IMR-90 (cell line): ENCODE measurements around the gene GALNT6. TPM values are rescaled to one million over a fixed set of nuclear protein-coding genes. Genes with fewer than 3 reads are reported as not detected.
A peak's percentile ranks its signal among the peaks of the same experiment; 100 is the strongest.

ENCODE experiments used
- ATAC-seq: fragments of 200-7000 bp; cut with Tn5 transposase; 2 replicates; pipeline ENCODE4 v1.9.1; 2020; ENCODE audit warnings: low read depth, mild to moderate bottlenecking, moderate library complexity
- BruUV-seq: library from RNA; stranded (reverse); fragments of 400-500 nt; replicated peaks from 2 replicates; lab custom pipeline; 2021; lab: Mats Ljungman, UMichigan
- CTCF ChIA-PET: fragments of 300-600 bp; formaldehyde crosslinking; extraction: SDS; loops from one replicate; lab custom pipeline; 2021; ENCODE audit warnings: antibody characterized with exemption; lab: Yijun Ruan, JAX
- POLR2A ChIA-PET: fragments of 300-600 bp; sonication (Branson Sonifier 250); formaldehyde crosslinking; loops from one replicate; lab custom pipeline; 2022; ENCODE audit warnings: antibody characterized with exemption; ENCODE audit not compliant: unreplicated experiment; lab: Charles Lee
- DNase-seq: peaks from one replicate; pipeline ENCODE4 v3.0.0; 2013
- H2AFZ ChIP-seq: replicated peaks from 2 replicates; pipeline ENCODE3; 2013; ENCODE audit warnings: low read length, mild to moderate bottlenecking; ENCODE audit not compliant: poor library complexity
- H2AK5ac ChIP-seq: 2 replicates; pipeline ENCODE4 v1.6.1; 2013; ENCODE audit warnings: low read depth, low read length, inconsistent platforms
- H2AK9ac ChIP-seq: replicated peaks from 2 replicates; pipeline ENCODE3; 2013; ENCODE audit warnings: mild to moderate bottlenecking, low read depth, low read length, moderate library complexity; ENCODE audit not compliant: poor library complexity
- H2BK120ac ChIP-seq: 2 replicates; pipeline ENCODE4 v1.6.1; 2013; ENCODE audit warnings: low read depth, low read length, inconsistent platforms
- H2BK15ac ChIP-seq: 3 replicates; pipeline ENCODE4 v1.6.1; 2013; ENCODE audit warnings: low read depth, low read length, inconsistent platforms
- H2BK20ac ChIP-seq: 2 replicates; pipeline ENCODE4 v1.6.1; 2013; ENCODE audit warnings: low read depth, mild to moderate bottlenecking, inconsistent platforms, low read length, moderate library complexity
- H2BK5ac ChIP-seq: 2 replicates; pipeline ENCODE4 v1.6.1; 2013; ENCODE audit warnings: mild to moderate bottlenecking, low read depth, low read length, inconsistent platforms; ENCODE audit not compliant: poor library complexity, severe bottlenecking
- H3K14ac ChIP-seq: replicated peaks from 2 replicates; pipeline ENCODE4 v1.6.1; 2013; ENCODE audit warnings: low read depth, low read length, inconsistent platforms
- H3K18ac ChIP-seq: 2 replicates; pipeline ENCODE4 v1.6.1; 2013; ENCODE audit warnings: low read depth, low read length, control low read depth
- H3K23ac ChIP-seq: 2 replicates; pipeline ENCODE4 v1.6.1; 2013; ENCODE audit warnings: low read depth, low read length, inconsistent platforms
- H3K27ac ChIP-seq: 2 replicates; pipeline ENCODE4 v1.5.1; 2013; ENCODE audit warnings: mild to moderate bottlenecking, control low read depth, low read length; ENCODE audit not compliant: insufficient read depth
- H3K27me3 ChIP-seq: 2 replicates; pipeline ENCODE4 v1.6.1; 2013; ENCODE audit warnings: low read length; ENCODE audit not compliant: control insufficient read depth, insufficient read depth
- H3K36me3 ChIP-seq: 2 replicates; pipeline ENCODE4 v1.6.1; 2013; ENCODE audit warnings: low read length, mixed read lengths; ENCODE audit not compliant: control insufficient read depth, insufficient read depth
- H3K4ac ChIP-seq: 2 replicates; pipeline ENCODE4 v1.6.1; 2013; ENCODE audit warnings: low read depth, low read length, inconsistent platforms
- H3K4me1 ChIP-seq: 2 replicates; pipeline ENCODE4 v1.6.1; 2013; ENCODE audit warnings: low read length, mixed read lengths; ENCODE audit not compliant: control insufficient read depth, insufficient read depth
- H3K4me2 ChIP-seq: 2 replicates; pipeline ENCODE4 v1.6.1; 2013; ENCODE audit warnings: low read depth, mild to moderate bottlenecking, control low read depth, low read length, moderate library complexity
- H3K4me3 ChIP-seq: 2 replicates; pipeline ENCODE4 v1.5.1; 2013; ENCODE audit warnings: low read depth, mild to moderate bottlenecking, control low read depth, low read length, moderate library complexity; ENCODE audit not compliant: insufficient read depth
- H3K56ac ChIP-seq: 2 replicates; pipeline ENCODE4 v1.6.1; 2013; ENCODE audit warnings: low read length, inconsistent platforms; ENCODE audit not compliant: insufficient read depth; ENCODE audit errors: extremely low read depth
- H3K79me1 ChIP-seq, 2 experiments: 2 replicates each; pipeline ENCODE4 v1.6.1; 2013; ENCODE audit warnings: low read length in 2 of 2, inconsistent platforms in 1 of 2, low read depth in 1 of 2
- H3K9ac ChIP-seq: 2 replicates; pipeline ENCODE4 v1.6.1; 2013; ENCODE audit warnings: low read depth, low read length, control low read depth
- H3K9me1 ChIP-seq: 2 replicates; pipeline ENCODE4 v1.6.1; 2013; ENCODE audit warnings: low read length, inconsistent platforms; ENCODE audit not compliant: insufficient read depth
- H3K9me3 ChIP-seq: 2 replicates; pipeline ENCODE4 v1.6.1; 2013; ENCODE audit warnings: low read length; ENCODE audit not compliant: control insufficient read depth, insufficient read depth
- H4K20me1 ChIP-seq: 2 replicates; pipeline ENCODE4 v1.6.1; 2013; ENCODE audit warnings: low read length, inconsistent platforms; ENCODE audit not compliant: insufficient read depth
- H4K5ac ChIP-seq: 2 replicates; pipeline ENCODE4 v1.6.1; 2013; ENCODE audit warnings: mild to moderate bottlenecking, low read depth, low read length, control low read depth
- H4K8ac ChIP-seq, 2 experiments: 2 replicates each; pipeline ENCODE4 v1.6.1; 2013; ENCODE audit warnings: low read depth in 2 of 2, low read length in 2 of 2, control low read depth in 1 of 2, inconsistent platforms in 1 of 2
- H4K91ac ChIP-seq: 2 replicates; pipeline ENCODE4 v1.6.1; 2013; ENCODE audit warnings: low read depth, low read length, inconsistent platforms; ENCODE audit not compliant: insufficient read depth
- CHD1 ChIP-seq: IDR thresholded peaks from 2 replicates; pipeline ENCODE4 v1.6.1; 2012; ENCODE audit warnings: low read depth, low read length, improper control_type of control experiment
- CTCF ChIP-seq: conservative IDR thresholded peaks from 2 replicates; pipeline ENCODE4 v1.5.1; 2012; ENCODE audit warnings: mild to moderate bottlenecking, low read depth, low read length, improper control_type of control experiment
- ELK1 ChIP-seq: fragments of 150-350 bp; IDR thresholded peaks from 2 replicates; pipeline ENCODE4 v1.6.1; 2016; ENCODE audit warnings: low read depth, mild to moderate bottlenecking, low read length, moderate library complexity, borderline replicate concordance
- RAD21 ChIP-seq: IDR thresholded peaks from 2 replicates; pipeline ENCODE4 v1.6.1; 2012; ENCODE audit warnings: low read length, improper control_type of control experiment
- RCOR1 ChIP-seq: IDR thresholded peaks from 2 replicates; pipeline ENCODE4 v1.6.1; 2012; ENCODE audit warnings: mild to moderate bottlenecking, low read length, improper control_type of control experiment; ENCODE audit not compliant: insufficient replicate concordance
- SMC3 ChIP-seq: fragments of 150-350 bp; IDR thresholded peaks from 2 replicates; pipeline ENCODE4 v1.6.1; 2016; ENCODE audit warnings: low read depth, mild to moderate bottlenecking, antibody characterized with exemption, low read length, moderate library complexity
- whole genome bisulfite sequencing, 2 experiments: methylation state at CpG; one replicate each; pipeline versions ENCODE4 v1.1.5 to v1.1.7; 2013; ENCODE audit warnings: missing lambda C conversion rate in 2 of 2; ENCODE audit not compliant: insufficient read length in 1 of 2; ENCODE audit errors: extremely low coverage in 2 of 2; 5-methylcytosine and 5-hydroxymethylcytosine counted together
- dilution Hi-C: fragments of 300-500 bp; cut with HindIII; formaldehyde crosslinking; loops from one replicate; pipeline ENCODE4 v1.14.3; 2018; ENCODE audit warnings: low sequenced_read_pairs; ENCODE audit not compliant: unreplicated experiment
- in situ Hi-C: fragments of 300-500 bp; cut with MboI; formaldehyde crosslinking; loops from 3 replicates; pipeline ENCODE4 v1.14.3; 2019; ENCODE audit warnings: low sequenced_read_pairs, inconsistent platforms, mixed read lengths
- intact Hi-C: fragments of 100-400 bp; cut with micrococcal nuclease; formaldehyde crosslinking; loops from 2 replicates; pipeline ENCODE4 v1.10.0; 2022
- polyA plus RNA-seq, 3 experiments: library from polyadenylated mRNA; depleted of rRNA; stranded (reverse); fragments of >200 nt; gene quantifications; 2 replicates each; pipeline ENCODE4 v1.2.3, GENCODE V29; 2012; ENCODE audit warnings: low replicate concordance in 1 of 3
- total RNA-seq: library from RNA; depleted of rRNA; stranded (reverse); fragments of >200 nt; gene quantifications from 2 replicates; pipeline ENCODE4 v1.2.3, GENCODE V29; 2012

The GALNT6 gene
- total and polyA plus RNA-seq, 2 of the 4 experiments (the other 2 are of a cell fraction), result 17.1 to 23.7 TPM

GRCh38 chr12:51351913-51352532 is 39.2 kb downstream of the GALNT6 start:
- intact Hi-C loops, result no loop called here

More at GRCh38 chr12:51351913-51352532, 39.2 kb downstream of the GALNT6 start:
- no peak overlapping the region for H3K18ac ChIP-seq
- no peaks in the 10 kb centered on the region for H4K20me1 ChIP-seq
- H3K9me3 ChIP-seq, result no peaks in the 10 kb centered on the region
- POLR2A ChIA-PET, result no interaction called here
- WGBS, 2 experiments, result 47% methylated on average over 3 of the region's 11 CpGs; no CpG with 5 or more reads in 1 of the 2 experiments
- no peaks in the 10 kb centered on the region for H3K79me1 ChIP-seq
- in situ Hi-C loops, result loop anchor here (25.0 kb wide), 1 partner anchor 840 kb away; the partner anchor contains the start of gene DIP2B
- peaks cover 2% of the 10 kb centered on the region; the same call in 1 of the 2 replicates for H3K4me1 ChIP-seq
- no peak overlapping the region for H2BK5ac ChIP-seq
- no peak overlapping the region for H3K23ac ChIP-seq
- DNase-seq (peak; percentile 66), ATAC-seq (peak; percentile 80)
- H3K9ac ChIP-seq, result no peak overlapping the region
- CTCF ChIA-PET, result interaction anchor here (1.0 to 2.9 kb wide), 3 partner anchors 11 to 83 kb away, joined by 3 to 17 read pairs (median 3); no protein-coding TSS in a partner anchor
- H2AK9ac ChIP-seq, result no peak overlapping the region
- no peak overlapping the region for H3K56ac ChIP-seq
- no TSS peak for BruUV-seq
- H2AFZ ChIP-seq, result peak overlapping the region; percentile 40
- H2BK15ac ChIP-seq, result no peak overlapping the region; the same call in 2 of the 3 replicates
- no peak for TF ChIP-seq ELK1
- TF ChIP-seq CHD1, result no peak
- TF ChIP-seq RCOR1, result no peak
- TF ChIP-seq RAD21, result peak; percentile 88
- peak; percentile 86 for TF ChIP-seq CTCF
- peak; percentile 81 for TF ChIP-seq SMC3
- no peak overlapping the region for H3K27ac ChIP-seq
- no peaks in the 10 kb centered on the region for H3K36me3 ChIP-seq
- no peak overlapping the region for H3K4me2 ChIP-seq
- H4K8ac ChIP-seq, result no peak overlapping the region
- no peak overlapping the region for H4K91ac ChIP-seq
- H4K5ac ChIP-seq, result no peak overlapping the region
- no peak overlapping the region for H3K4me3 ChIP-seq
- no peak overlapping the region for H2BK20ac ChIP-seq
- no peak overlapping the region for H2AK5ac ChIP-seq
- peaks cover 2% of the 10 kb centered on the region; the same call in 1 of the 2 replicates for H3K9me1 ChIP-seq
- H3K14ac ChIP-seq, result no peak overlapping the region
- no peak overlapping the region; the same call in 1 of the 2 replicates for H2BK120ac ChIP-seq
- dilution Hi-C loops, result no loop called here
- H3K4ac ChIP-seq, result no peak overlapping the region
- H3K27me3 ChIP-seq, result no peaks in the 10 kb centered on the region
